ENCODE measurements around the gene KLC1.

Gene KLC1

DNA sequence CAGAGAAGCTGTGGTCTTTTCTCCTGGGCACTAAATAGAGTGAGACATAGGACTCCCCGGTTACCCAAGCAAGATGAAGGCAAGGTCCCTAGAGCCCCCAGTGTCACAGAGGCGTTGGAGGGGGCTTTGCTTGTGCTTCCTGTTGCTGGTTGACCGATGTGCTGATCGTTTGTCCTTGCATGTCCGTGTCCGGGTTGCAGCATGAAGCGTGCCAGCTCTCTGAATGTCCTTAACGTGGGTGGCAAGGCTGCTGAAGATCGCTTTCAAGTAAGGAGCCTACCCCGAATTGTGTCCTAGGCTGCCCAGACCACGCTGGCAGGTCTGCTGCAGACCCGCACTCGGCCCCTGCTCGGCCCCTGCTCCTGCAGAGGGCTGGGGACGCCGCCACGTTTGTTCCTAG, 63.1 kb downstream of the KLC1 start:
- no peak for DNase-seq

DNA sequence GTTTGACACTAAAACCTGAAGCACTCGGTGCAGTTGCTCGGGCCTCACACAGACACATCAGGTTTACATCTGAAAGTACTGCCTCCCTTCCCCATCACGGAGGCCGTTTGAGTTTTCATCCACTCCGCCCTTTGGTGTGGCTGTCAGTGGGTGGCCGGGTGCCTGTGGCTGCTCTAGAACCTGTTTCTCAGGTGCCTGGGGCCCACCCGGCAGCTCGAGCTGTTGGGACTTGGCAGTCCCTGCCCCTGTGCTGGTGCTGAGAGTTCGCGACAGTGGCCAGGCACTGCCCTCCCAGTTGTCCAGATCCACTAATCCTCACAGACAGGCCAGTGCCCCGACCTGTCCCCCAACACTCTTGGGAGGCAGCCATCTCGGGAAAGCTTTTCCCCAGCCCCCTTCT, 63.9 kb downstream of the KLC1 start:
- no peak for DNase-seq

DNA sequence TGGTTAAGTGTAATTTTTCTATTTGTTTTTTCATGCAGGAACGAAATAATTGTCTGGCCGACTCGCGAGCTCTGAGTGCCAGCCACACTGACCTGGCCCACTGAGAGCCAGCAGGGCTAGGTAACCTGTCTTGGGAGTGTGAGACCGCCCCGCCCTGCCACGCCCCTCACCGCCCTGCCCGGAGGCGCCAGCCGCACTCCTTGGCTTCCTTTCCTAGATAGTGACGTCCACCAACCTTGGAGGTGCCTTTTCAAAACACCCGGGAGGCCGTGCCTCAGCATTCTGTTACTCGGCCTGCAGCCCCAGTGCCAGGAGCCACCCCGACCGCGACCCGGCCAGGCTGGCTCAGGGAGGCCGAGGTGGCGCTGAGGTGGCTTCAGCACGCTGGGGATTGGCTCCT, 64.5 kb downstream of the KLC1 start:
- DNase-seq = no peak

DNA sequence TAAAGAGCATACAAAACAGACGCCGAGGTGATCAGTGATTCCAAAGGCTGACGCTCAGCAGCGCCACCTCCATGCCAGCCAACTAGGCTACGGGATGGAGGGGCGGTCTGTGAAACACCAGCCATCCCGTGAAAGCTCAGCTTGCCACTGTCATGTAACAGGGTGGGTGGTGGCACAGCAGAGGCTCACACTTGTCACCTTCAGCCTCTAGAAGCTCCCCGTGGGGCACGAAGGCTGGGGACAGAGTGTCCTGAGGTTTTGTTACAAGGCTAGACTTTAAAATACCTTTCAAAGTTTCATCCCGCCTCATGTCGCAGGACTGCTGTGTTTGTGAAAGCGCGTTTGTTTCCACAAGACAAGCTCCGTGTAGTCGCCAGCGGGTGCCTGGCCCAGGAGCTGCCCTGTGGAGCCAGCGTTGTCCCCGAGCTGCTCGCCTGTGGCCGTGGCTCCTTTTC, 65.6 kb downstream of the KLC1 start:
- no peak for DNase-seq

DNA sequence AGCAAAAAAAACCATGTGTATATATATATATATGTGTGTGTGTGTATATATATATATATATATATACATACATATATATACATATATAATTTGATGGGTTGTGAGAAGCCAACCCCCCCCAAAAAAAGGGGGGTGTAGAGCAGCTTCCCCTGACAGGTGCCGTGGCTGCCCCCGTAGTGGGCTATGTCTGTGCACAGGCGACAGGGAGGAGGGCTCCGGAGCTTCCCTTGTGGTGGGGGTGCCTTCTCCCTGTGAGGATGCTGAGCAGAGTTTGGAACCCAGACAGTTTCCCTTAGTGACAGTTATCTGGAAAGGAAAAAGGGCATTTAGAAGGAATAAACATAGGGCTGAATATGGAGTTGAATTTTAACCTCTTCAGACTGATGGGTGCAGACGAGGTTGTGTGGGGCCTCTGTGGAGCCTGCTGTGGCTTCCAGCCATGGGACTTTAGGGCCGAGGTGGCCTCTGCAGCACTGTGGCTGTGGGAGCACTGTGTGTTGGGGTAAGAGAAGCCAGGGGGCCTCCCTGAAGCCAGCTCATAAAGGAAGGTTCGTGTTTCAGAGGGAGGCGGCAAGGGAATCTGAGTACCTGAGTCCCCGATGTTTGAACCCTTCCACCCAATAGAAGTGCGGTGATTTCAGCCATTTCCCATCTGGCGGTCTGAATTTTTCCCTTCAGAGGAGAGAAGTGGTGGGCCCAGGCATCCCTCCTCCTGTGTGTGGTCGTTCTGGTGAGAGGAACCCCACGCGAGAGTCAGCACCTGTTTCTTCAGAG, 66.5 kb downstream of the KLC1 start:
- no peak for DNase-seq

DNA sequence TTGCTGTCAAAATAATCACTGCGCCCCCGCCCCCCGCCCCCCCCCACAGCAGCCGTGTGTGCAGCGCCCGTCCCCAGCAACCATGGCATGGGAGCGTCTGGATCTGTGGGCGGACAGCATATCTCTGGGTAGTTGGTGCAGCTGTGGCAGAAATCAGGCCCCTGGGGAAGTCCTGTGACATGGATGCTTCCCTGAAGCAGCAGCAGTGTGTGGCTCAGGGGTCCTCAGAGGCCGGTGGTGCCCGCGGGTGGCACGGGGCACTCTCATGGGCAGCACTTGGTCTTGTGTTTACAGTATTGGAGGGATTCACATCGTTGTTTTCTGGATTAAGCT, 67.0 kb downstream of the KLC1 start:
- no peak for DNase-seq

DNA sequence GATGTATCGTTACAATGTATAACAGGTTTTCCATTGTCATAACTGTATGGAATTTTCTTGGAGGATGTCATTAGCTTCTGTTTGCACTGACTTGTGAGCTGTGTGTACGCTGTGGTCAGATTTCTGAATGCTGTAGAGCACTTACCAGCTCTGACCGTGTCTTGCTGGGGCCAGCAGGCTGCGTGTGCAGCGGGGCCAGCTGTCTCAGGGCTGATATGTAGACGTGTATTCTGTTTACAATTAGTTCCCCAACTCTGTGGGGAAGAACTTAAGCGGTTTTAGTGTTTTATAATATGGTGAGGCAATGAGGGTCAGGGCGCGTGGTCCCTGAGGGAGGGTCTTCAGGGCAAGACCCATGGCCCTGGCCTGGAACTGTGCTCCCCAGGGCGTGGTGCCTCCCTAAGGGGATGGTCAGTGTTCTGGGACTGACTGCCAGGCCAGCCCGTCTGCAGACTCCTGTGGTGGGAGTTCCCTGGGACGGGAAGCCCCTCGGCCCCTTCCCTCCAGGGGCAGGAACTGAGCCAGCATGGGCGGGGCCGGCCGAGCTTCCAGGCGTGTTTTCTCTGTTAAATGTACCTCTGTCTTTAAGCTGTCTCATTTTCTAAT, 67.6 kb downstream of the KLC1 start:
- no peak for DNase-seq

DNA sequence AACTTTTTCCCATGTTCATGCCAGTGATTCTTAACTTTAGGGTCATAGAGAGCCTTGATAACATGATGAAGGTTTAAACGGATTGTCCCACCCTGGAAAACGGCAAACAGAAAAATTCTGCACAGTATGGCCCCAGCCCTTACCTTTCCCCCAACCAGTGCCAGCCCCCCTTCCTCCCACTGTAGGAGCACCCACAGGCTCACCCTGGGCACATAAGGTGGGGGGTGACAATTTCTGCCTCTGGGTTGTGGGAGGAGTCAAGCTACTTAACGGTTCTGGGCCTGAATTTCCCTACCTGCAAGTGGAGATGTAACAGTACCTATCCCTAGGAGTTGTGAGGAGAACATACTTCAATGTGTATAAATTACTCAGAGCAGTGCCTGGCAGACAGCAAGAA, 68.2 kb downstream of the KLC1 start:
- no peak for DNase-seq

DNA sequence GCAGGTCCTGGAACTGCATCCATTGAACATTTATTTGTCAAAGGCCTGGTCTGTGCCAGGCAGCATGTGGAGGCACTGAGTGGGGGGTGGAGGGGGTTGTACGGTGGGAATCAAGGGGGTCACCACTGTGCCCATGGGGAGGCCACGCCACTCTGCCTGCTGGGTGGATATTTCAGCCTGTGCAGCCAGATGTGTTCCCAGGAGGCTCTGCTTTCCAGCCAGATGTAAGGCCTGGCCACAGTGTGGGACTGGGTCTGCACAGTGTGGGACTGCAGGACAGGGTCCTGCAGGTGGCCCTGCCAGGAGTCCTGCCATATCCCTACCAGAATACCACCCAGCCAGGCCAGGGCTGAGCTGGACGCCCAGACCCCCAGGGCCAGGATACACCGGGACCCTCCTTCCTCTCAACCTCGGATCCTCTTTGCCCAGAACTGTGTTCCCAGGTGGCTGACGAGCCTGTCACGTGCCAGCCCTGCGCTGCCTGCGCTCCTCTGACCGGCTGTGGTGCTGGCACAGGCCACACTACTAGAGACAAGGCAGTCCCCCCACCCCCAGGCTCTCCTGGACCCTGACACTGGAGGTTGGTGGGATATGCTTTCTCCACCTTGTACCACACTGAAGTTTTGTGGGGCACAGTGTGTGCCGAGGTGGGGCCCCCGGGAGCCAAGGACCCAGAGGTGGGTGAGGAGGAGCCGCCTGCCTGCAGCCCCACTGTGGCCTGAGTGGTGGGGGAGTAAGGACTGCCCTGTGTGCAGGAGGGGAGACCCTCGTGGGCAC, 68.8 kb downstream of the KLC1 start:
- no peak for DNase-seq

DNA sequence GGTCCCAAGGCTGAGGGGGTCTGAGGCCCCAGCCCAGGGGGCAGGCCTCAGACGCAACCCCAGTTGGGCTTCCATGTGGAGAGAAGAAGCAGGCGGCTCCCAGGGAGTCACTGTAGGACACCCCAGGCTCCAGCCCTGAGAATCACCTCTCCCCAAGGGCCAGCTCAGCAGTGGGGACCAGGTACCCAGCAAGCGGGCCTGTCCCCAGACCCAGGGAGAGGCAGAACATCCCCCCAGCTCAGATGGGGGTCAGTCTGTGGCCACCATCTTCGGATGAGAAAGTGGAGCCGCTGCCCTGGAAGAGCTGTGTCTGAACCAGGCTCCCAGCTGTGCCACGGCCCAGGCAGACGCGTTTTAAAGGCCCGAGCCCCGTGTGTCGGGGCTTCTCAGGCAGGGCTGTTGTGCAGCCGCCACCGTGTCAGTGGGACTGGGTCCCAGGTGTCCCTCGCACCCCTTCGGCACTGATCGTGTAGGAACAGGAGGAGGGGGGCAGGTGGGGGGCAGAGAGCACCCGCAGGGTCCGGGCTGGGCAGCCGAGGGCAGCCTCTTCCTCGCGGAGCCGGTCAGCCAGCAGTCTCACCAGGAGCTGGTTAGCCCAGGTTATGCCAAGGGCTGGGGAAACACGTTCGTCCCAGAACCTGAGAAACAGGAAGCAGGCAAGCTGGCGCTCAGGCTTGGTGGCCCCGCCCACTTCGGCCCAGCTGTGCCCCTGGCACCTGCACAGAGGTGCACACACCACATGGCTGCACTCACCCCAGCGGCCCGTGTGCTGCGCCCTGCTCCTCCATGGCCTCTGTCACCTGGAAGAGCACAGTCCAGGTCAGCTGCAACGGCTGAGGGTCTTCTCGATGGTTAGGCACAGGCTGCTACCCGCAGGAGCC, 69.6 kb downstream of the KLC1 start:
- no peak for DNase-seq

DNA sequence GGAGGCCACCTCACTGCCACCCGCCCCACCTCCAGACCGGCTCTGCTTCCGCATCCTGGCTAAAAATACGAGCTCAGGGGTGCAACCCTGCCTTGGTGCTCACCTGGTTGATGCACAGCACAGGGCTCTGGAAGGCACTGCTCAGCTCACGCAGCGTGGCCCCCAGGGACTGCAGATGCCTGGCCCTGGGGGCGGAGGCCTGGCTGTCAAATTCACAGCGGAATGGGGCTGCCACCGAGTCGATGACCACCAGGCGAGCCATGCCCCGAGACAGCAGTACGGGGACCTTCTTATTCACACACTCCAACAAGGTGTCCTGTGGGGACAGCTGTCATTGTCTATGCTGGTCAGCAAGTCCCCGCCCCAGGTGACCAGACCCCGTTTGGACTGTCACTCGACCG, 70.2 kb downstream of the KLC1 start:
- DNase-seq = no peak

DNA sequence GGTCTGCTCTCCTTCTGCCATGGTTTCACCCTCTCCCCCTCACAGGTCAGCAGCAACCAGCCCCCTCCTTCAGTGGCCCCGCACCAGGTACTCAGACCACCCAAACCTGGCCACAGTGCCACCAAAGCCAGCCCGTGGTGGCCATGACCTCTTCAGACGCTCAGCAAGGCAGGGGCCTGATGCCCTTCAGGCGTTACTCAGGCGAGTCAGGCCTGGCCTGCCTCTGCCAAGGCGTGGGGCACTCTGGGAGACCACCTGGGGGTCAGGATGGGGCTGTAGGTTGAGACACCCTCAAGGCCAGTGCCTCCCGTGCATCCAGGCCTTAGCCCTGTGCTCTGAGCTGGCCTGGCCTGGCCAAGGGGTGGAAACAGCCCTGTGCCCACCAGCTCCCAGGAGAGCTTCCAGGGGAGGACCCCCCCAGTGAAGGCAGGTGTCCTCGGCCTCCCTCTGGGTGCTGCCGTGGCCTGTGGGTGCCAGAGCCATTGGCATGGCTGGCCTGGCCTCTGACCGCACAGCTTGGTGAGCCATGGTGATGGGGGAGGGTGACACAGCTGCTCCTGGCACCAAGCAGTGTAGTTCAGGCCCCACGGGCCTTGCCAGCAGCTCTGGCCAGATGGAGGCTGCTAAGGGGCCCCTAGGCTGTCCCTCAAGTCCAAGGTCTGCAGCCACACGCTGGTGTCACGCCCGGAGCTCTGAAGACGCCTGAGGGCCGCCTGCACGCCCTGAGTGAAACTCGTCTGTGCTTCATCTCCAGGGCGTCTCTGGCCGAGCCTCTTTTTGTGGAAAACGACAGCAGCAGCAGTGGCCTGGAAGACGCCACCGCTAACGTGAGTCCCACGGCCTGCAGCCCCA, 71.1 kb downstream of the KLC1 start:
- DNase-seq = no peak

DNA sequence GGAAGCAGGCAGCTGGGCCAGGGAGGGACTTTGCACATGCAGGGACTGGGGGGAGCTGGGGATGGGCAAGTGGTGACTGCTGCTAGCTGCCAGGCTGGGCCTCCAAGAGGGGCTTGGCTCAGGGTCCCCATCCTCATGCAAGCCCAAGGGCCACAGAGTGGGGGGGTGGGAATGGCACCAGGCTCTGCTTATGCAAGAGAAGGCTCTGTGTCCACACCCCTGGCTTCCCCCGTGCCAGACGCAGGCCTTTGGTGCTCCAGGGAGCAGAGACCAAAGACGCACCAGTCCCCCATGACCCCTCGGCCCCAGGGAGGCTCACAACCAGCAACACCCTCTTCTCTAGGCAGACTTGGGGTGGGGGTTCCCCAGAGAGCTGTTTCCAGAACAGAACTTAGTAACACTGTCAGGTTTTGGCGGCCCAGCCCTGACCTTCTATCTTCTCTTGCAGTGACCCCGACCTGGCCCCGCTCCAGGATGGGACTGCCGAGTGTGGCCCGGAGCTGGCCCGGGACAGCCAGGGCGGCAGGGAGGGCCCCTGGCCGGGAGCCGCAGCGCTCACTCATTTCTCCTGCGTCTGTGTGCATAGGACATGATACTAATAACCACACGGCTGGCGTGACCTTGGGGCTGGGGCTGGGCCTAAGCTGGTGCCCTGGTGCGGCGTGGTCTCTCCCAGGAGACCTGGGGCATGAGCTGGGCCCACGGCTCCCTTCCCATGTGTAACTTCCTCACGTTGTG, 71.9 kb downstream of the KLC1 start:
- no peak for DNase-seq

DNA sequence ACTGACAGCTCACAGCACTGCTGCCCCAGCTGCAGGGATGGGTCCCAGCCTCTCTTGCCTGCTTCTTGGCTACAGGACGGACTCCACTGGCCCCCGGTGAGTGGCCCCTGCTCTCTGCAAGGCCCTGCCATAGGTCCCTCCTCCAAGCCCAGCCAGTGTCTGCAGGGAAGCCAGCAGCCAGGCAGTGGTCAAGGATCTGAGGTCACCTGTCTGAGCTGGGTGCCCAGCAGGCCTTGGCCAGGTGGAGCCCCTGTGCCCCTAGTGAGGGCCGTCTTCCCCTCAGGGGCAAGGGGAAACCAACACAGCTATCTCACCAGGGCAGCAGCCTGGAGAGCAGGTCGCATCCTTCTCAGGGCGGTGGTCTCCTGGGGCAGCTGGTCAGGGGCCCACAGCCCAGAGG, 73.1 kb downstream of the KLC1 start:
- DNase-seq = no peak

DNA sequence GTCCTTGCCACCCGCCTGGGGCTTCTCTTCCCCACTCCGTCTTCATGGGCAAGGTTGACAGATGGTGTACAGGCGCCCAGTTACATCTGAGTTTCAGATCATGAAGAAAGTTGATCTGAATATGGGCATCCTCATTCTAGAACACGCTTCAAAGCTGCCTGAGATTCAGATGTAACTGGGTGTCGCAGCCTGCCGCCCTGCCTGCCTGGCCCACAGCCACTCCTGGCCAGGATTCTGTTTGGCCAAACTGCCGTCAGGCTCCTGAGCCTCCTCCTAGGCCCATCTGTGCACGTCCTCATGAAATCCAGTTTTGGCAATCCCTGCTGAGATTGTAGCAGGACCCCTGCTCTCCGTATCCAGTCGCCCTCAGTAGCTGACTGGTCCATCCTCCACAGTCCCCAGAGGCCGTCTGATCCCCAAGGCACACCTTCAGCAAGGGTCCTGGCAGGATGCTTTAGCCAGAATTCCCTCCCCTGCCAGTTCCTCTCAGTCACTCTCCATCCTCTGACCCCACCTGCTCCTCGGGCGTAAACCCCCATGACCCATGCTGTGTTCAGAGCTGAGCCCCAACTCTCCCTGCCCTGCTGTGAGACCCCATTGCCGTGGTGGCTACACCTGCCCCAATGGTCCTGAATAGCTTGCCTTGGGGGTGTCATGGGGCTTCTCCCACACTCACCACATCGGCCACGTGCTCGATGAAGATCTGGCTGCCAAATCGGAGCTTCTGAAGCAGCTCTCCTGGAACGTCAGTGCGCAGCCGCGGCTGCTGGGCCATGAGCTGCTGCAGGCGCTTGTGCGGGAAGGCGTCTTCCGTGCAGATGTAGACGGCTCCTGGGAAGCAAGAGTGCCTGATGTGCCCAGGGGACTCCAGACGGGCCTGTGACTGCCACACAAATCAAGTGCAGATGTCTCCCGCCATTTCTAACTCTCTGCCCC, 73.8 kb downstream of the KLC1 start:
- no peak for DNase-seq

DNA sequence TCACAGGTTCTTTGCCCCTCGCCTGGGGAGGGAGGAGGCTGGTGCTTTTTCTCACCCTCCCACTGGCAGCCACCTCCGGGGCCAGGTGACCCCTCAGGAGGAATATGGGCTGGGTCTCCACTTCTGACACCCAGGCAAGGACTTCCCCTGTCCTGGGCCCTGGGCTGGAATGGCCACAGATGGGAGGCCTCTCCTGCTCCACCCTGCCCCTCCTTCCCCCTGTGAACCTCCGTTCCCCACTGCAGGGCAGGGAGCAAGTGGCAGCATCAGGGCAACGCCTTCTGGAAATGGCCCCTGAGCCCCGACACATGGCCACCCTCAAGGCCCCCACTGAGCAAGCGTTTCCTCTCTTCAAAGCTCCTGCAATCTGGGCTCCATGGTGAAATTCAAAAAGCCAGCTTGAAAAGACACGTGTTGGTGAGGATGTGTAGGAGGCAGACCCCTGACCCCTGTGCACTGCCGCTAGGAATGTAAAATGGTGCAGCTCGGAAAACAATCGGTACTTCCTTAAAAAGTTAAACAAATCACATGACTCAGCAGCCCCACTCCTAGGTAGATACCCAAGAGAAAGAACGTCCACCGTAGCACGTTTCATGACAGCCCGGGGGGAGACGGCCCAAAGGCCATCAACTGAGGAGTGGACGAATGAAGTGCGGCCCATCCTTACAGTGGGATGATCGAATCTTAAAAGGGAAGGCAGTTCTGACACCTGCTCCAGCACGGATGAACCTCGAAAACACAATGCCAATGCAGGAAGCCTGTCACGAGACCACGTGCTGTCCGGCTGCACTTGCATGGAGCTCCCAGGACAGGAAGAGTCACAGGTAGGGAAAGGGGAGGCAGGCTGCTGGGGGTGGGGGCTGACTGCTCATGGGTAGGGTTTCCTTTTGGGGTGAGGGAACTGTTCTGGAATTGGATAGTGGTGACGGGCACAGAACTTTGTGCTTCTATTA, 74.7 kb downstream of the KLC1 start:
- DNase-seq = no peak

DNA sequence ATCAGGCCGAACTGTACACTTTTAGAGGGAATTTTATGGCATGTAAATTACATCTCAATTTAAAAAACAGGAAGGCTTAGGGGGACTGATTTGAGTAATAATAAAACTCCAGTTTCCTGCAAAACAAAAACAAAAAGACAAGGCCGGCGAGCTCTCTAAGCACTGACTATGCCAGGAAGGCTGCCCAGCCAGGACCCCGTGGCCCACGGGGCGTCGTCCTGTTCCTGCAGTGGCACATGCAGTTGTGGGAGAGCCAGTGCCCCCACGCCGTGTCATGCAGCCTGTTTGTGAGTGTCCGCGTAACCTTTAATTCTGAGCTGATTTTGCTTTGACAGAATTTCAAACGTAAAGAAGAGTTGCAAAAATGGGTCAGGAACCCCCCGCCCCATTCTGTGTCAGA, 75.7 kb downstream of the KLC1 start:
- no peak for DNase-seq

DNA sequence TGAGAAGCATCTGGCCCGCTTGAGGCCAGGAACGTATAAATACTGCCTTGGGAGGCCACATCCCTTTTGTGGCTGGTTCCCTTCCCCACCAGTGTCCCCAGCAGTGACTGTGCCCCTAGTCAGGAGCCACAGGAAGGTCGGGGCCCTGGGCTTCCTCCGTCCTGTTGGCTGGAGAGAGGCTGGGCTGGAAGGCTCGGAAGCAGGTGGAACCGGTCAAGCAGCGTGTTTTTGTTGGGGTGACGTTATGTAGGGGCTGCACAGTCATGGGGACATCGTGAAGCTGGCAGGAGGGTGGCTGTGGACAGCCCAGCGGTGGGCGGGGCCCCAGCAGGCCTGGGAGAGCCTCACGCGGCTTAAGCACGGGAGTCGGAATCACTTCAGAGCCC, 76.1 kb downstream of the KLC1 start:
- DNase-seq = no peak

Measured in activated naive CD4-positive, alpha-beta T cell treated with anti-CD3 and anti-CD28 coated beads, Interleukin-2, amount 50 U/mL, for 16 hours (primary cell).